Measurements from ENCODE around the gene TTC24.
"Not testable (repeated sequence)": the region's sequence is repeated elsewhere in the genome, so short reads cannot be mapped to it uniquely, and the experiment has no call there.

The TTC24 gene

DNA sequence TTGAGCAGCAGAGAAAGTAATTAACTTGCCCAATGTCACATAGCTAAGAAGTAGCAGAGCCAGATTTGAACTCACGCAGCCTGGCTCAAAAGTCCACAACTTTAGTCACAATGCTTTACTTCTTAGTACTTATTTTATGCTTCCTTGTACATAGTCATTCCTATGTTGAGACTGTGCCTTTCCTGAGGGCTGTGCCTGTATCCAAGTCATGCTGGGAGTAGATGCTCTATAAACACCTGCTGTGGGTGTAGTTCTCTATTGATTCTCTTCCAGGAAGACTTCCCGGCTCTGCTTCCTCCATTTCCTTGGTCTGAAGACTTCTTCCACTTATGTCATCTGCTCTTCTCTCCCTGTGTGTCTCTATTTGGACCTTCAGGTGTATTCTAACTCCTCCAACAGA lies 23.8 kb upstream of the TTC24 start:
- no peak for DNase-seq

DNA sequence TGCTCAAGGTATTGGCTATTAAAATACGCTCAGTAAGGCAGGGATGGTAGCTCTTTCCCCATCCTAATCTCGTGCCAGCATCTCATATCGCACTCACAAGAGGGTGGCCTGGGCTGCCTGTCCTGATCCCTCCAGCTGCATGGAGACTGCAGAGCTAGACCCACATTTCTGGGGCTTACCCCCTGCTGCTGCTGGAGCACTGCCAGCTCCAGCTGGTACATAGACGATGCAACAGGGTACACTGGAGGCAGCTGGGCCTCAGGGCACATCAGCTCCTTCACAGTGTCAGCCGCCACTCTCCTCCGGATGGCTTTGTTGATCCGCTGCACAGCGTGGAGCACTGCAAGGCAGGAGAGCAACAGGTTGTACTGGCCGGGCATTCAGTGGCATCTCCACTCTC lies 23.2 kb upstream of the TTC24 start:
- no peak for DNase-seq

DNA sequence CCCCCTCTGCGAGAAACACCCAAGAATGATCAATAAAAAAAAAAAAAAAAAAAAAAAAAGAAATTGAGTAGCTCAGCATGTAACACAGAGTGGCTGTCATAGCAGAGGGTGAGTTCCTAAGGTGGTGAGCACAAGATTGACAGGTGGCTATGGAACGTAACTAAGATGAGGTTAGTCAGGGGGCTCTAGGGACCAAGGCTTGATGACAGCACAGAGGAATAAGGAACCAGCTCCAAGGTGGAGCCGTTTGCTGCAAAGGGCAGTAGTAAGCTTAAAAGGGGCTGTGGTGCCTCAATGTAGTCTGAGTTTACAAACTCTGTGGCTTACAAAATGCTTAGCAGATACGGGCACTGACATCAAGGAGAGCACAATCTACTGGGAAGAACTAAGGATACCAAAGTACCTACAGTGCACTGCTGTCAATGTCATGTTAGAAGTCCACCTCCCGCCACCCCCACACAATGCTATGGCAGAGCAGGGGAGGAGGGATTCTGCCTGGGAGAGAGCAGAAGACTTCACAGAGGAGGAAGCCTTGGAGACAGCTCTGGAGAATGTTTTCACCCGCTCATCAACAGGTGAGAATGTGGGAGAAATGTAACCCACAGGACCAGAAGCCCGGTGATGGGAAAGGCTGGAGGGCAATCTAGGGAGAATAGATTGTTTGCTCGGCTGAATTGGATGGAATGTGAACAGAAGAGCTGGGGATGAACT lies 20.3 kb upstream of the TTC24 start:
- DNase-seq = no peak

DNA sequence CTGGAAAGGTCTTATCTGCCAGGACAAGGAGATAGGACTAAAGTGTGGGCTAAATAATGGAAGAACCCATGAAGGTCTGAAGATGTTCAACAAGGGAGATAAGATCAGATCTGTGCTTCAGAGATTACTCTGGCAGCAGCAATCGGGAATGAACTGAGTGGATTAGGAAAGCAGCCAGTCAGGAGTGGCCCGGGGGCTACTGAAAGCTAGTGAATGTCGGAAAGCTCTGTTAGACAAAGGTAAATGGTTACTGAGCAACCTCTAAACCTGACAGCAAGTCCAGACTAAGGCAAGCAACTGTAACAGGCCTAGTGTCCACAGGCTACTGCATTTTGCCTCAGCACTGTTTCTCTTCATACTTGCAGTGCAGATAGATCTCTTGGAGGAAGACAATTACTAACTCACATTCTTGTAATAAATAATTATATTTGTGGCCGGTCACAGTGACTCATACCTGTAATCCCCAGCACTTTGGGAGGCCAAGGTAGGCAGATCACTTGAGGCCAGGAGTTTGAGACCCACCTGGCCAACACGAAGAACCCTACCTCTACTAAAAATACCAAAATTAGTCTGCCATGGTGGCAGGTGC lies 19.6 kb upstream of the TTC24 start:
- no peak for DNase-seq

DNA sequence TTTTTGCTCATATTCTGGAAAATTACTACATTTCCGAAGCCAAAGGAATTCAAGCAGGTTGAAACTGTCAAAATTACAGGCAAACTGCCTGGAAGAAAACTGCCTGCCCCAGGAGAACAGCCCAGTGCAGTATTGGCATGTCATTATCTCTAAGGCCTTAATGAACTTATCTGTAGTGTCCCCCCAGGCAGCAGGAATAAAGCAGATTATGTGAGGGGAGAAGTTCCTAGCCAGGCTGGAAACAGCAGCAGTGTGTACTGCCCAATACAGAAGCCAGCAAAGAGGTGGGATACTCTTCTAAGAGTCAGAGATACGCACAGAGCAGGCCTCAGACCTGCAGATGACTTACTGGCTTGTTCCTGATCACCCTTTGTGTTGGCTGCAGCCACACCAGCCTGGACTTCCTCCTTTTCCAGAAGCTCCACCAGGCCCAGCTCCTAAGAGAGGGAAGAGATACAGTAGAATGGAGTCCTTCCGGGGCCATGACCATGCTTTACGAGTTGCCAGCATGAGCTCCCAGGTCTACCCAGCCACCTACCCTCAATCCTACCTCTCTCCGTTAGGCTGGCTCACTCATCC lies 18.8 kb upstream of the TTC24 start:
- no peak for DNase-seq

DNA sequence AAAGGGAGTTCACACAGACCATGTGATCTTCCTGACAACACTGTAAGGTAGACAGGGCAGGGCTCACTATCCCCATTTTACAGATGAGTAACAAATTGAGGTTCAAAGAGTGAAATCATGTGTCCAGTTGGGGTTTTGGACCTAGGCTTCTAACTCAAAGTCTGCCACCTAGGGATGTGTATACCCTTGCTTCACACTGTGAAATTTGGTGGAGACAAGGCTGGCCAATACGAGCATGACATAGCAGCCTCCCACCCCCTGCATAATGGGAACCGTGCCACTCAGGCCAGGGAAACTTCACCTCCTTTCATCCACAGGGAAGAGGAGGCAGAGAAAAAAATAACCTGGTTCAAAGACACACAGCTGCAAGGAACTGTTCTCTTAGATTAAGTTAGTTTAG lies 14.0 kb upstream of the TTC24 start:
- no peak for DNase-seq

DNA sequence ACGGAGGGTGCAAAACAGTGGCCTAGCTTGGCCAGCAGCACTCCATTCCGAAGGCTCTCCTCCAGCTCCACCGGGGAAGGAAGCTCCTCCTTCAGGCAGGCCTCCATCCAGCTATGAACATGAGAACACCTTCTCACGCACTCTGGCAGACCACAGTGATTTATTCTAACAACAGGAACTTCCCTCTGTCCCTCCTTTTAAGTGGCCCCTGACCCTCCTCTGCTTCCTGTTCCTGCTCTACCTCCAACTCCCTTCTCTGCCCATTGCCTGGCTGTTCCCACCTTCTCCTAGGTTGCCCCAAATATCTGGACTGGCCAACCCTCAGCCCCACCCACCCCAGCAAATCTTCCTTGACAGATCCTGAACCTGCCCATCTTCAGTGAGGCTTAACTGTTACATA lies 13.1 kb upstream of the TTC24 start:
- no peak for DNase-seq

DNA sequence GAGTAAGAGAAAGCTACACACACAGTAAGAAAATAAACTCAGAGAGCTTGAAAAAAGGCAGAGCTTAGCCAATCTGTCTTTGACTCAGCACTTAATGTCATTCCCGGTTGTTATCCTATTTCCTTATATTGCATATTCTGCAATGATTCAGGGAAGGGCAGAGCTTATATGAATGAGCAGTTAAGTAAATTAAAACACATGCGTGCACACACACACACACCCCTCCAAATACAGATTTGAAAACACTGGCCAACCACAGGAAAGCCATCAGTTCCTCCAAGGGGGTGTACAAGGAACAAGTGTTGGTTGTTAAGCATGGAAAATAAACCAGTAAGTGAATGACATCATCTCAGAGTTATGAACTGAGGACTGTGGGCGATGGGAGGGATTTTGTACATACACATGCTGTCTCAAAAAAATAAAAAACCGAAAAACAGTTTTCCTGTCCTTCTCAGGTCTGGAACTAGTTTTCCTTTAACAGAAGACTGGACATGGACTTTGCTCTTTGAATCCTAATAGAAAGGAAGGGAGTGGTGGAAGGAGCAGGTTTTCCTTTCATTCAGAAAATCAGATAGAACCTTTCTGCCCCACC lies 8.2 kb upstream of the TTC24 start:
- DNase-seq = no peak

DNA sequence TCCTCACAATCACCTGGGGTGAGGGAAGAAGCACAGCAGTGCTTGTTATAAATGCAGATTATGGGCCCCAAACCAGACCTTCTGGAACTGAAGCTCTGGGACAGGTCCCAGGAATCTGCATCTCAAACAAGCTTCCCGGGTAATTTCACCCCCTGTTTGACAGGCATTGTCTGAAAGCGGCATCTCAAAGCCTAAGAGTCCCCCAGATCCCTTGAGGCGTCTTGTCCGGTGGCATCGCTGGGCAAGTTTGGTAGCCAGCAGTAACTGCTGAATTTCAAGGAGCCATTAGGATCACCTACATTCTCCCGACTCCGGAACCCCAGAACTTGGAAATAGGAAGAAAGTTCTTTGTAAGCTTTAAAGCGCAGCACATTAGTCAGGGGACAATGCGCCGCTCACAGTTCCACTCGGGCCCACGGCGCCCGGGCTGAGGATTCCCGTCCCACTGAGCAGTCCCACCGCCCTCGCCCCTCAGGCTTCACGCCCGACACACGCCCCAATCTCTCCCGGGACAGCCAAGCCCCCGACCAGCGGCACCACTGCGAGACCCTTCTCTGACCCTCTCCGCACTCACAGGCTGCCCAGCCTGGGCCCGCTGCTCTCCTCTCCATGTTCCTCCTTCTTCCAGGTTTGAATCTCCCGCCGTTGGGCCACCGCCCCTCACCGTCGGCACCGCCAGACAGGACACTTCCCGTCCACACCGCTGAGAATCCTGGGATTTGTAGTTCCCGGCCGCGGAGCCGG lies 7.4 kb upstream of the TTC24 start, which contains the start of gene IQGAP3:
IQGAP3 (minus strand) TSS at position 647 of the 744 bp plus-strand sequence; CDS start at position 611, 36 bp downstream.
- DNase-seq = peak; percentile 68

DNA sequence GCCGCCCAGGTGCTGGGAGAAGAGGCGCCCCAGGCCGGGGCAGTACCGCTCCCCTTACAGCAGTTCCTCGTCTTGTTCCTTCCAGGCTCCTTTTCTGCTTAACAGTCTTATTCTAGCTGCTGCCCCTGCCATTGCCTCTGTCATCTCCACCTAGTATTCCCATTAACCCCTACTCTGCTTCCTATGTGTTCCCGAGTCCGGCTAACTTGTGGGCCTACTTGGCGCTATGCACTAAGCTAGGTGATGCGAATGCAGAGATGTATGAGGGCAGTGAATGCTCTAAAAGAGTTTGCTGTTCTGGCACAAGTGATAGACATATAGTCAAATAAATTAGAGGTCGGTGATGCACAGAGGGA lies 6.9 kb upstream of the TTC24 start:
- DNase-seq = no peak

DNA sequence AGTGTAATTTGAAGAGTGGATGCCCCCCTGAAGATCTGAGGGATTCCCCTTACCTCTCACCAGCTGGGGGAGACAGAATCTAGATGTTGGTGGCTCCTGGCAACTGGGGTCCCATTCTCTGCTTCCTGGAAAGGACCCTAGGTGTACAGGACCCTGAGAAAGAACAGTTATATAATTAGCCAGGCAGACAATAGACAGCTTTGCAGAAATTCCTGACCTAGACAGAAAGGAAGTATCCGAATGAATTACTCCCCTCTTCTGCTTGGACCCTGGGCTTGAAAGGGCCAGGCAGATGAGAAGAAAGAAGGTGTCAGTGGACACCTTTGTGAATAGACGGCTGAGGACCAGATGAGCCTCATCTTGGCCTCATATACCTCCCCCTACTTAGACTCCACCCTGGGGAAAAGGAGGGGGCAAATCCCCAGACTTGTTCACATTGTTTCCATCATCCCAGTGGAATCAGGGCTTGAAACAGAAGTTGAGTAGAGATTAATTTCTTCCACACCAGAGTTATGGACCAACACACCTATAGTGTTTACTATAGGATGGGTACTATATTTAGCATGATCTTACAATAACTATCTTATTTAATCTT lies 5.4 kb upstream of the TTC24 start:
- no peak for DNase-seq

DNA sequence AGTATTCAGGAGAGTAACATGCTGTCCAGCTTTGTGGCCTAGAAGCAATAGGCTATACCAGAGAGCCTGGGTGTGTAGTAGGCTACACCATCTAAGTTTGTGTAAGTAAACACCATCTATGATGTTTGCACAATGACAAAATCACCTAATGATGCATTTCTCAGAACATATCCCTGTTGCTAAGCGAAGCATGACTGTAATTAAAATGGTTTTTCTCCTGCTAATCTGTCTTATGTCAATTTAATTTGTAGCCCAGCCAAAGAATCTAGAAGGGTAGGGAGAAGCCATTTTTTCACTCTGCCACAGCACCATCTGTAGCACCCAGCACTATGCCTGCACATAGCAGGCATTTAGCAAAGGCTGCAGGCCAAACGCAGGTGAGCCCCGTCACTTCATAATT lies 2.0 kb upstream of the TTC24 start:
- no peak for DNase-seq

DNA sequence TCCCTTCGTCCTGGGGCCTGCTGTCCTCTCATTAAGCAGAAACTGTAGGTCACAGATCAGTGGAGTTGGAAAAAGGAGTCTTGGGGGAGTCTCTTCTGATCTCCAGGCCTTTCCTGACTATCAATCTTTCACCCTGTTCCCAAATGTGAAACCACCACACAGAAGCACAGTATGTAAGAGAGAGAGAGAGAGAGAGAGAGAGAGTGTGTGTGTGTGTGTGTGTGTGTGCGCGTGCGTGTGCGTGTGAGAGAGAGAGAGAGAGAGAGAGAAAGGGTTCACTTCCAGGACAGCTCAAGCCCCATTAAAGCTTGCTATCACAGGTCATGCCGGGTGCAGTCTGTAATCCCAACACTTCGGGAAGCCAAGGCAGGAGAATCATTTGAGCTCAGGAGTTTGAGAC lies 1.5 kb upstream of the TTC24 start:
- DNase-seq = no peak

DNA sequence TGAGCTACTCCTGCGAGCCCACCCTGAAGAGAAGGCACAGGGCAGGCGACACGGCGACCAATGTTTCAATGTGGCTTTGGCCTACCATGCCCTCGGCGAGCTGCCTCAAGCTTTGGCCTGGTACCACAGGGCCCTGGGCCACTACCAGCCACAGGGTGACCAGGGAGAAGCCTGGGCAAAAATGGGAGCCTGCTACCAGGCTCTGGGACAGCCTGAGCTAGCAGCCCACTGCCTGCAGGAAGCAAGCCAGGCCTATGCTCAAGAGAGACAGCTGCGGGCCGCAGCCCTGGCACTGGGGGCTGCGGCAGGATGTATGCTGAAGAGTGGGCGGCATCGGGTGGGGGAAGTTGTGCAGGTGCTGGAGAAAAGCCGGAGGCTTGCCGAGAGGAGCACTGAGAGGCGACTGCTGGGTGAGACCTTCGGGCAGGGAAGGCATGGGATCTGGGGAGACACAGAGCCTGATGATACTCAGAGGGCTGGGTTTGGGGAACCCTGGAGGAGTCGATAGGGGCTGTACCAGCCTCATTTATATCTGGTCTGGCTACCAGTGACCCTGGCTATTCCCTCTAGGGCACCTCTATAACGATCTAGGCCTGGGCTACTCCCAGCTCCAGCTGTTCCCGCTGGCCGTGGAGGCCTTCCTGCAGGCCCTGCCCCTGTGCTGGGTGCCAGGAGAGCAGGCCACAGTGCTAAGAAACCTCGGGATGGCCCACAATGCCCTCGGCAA lies 2.3 kb downstream of the TTC24 start:
- no peak for DNase-seq

DNA sequence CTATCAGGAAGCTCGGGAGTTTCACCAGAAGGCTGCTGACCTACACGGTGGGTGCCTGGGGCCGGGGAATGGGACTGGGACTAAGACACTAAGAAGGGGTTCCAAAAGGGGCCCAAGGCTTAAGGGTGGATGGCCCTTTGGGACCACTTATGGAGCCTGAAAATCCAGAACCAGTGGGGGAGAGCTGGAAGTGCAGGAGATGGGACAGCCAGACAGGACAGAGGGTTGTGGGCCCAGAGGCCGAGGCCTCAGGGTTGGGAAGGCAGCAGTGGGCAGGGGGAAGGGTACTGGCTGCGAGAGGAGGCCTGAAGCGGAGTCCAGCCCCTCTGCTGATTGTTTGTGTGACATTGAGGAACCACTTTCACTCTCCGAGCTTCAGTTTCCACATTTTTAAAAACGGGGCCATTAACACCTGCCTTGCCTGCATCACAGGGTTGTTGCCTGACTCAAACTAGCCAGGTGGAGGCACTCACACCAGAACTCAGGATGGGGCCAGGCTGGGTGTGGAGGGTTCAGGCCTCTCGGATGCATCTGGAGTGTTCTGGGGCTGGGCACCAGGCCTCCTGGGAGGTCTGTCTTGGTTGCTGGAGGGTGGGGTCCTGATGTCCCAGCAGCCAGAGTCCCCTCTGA lies 3.0 kb downstream of the TTC24 start:
- no peak for DNase-seq

DNA sequence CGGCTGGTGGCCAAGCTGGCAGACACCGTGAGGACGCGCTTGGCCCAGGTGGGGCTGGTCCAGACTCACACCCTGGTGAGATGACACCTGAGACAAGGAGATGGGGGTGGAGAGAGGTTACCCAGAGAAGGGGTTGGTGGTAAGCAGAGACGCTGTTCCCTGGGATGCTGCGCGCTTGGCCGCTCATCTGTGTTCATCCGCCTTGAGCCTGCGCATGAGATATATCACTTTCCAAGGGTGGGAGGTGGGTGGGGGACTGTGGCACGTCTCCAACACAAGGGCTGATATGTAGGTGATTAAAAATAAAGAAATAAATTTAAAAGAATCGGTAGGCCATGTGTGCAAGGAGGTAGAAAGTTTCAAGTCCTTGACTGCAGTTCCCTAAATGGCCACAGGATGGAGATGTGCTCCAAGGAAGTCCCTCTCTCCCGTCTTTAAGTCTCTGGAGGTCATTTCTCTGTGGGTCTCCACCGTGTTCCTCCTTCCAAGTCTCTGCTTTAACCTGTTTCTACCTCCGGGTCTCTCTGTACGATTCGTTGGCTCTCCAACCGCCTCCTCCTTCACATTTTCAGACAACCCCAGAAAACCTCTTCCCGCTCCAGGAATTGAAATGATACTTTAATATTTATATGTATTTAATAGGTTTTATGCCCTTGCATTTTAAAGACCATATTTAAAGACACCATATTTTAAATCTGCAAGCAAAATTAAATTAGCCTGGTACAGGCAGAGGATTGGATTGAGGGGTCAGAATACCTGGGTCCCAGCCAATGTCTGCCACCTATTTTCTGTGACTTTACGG lies 4.5 kb downstream of the TTC24 start:
- peak; percentile 78 for DNase-seq

DNA sequence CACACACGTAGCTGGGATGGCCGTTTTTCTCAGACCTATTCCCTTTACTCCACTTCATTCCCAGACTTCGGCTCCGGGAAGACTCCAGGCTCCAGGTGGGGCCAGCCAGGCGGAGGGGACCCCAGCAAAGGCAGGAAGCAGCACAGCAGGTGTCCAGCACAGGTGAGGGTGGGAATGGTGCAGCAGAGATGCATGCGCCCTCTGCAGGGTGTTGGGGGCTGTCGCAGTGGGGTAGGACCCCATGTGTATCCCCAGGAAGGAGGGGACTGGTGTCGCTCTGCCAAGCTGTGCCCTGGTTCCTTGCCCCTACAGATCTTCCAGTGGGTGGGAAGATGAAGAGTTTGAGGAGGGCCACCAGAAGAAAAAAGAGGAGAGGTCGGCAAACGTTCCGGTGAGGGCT lies 5.3 kb downstream of the TTC24 start:
- DNase-seq = no peak

DNA sequence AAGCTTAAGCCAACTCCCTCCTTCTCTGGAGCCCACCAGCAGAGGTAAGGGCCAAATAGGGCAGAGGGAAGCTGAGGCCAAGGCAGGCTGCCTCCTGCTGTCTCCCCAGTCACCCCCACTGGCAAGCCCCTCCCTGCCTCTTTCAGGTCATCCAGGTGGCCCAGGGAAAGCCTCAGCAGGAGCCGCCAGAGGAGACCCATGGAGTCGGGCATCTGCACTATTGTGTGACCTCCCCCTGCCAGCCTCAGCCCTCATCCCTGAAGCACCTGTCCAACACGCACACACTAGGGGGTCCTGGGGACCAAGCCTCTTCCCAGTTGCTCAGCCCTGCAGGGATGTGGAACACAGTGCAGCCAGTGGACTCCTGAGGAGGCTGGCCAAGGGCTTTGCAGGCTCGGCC lies 6.8 kb downstream of the TTC24 start:
- DNase-seq = no peak

DNA sequence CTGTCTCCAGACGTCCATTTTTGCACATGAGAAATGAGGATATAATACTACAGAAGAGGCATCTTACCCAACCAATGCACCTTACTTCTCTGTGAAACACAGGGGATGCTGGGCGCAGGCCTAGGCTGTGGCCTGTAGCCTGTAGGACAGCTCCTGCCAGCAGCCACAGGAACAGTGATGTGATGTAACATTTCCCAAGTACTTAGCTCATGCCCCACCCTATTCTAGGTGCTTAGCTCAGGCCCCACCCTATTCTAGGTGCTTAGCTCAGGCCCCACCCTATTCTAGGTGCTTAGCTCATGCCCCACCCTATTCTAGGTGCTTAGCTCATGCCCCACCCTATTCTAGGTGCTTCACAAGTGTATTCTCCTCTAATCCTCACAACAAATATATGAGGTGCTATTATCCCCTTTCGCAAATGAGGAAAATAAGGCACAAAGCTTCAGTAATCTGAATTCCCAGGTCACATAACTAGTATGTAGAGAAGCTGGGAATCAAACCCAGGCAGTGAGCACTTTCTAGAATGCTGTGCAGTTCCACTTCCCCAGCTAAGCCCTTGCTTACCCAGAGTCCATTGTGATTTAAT lies 7.5 kb downstream of the TTC24 start:
- no peak for DNase-seq

DNA sequence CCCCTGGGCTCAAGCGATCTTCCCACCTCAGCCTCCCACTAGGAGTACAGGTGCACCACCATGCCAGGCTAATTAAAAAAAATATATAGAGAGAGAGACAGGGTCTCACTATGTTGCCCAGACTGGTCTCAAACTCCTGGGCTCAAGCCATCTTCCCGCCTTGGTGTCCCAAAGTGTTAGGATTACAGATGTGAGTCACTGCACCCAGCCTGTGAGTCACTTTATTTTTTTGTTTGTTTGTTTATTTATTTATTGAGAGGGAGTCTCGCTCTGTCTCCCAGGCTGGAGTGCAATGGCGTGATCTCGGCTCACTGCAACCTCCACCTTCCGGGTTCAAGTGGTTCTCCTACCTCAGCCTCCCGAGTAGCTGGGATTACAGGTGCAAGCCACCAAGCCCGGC lies 8.4 kb downstream of the TTC24 start:
- DNase-seq = not testable (repeated sequence)

DNA sequence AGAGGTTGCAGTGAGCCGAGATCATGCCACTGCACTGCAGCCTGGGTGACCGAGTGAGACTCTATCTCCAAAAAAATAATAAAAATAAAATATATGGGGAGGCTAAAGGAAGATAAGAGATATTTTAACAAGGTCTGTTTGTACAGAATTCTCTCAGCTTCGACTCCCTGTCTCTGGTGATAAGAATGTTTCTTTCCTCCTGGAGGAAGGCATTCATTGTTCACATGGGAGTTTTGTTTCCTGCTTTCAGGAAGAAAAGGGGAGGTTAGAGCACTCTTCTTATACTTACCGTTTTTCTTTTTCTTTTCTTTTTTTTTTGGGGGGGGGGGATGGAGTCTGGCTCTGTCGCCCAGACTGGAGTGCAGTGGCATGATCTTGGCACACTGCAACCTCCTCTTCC lies 10.0 kb downstream of the TTC24 start:
- no peak for DNase-seq
